Parathyroid adenoma (tissue), 2 donors: ENCODE results near the gene RNF146.

Source experiments
- H2AFZ ChIP-seq: fragments of 300-600 bp; sonication (generic); one replicate; pipeline ENCODE4 v1.7.0; 2017; ENCODE audit warnings: antibody characterized with exemption, mild to moderate bottlenecking
- H3K27ac ChIP-seq: fragments of 300-600 bp; sonication (generic); one replicate; pipeline ENCODE4 v1.7.0; 2017
- H3K27me3 ChIP-seq: fragments of 300-600 bp; sonication (generic); one replicate; pipeline ENCODE4 v1.7.0; 2017; ENCODE audit warnings: low read length; ENCODE audit not compliant: control insufficient read depth, insufficient read depth
- H3K36me3 ChIP-seq: fragments of 300-600 bp; sonication (generic); one replicate; pipeline ENCODE4 v1.7.0; 2017; ENCODE audit warnings: low read length; ENCODE audit not compliant: control insufficient read depth, insufficient read depth
- H3K4me1 ChIP-seq: fragments of 300-600 bp; sonication (generic); one replicate; pipeline ENCODE4 v1.7.0; 2017; ENCODE audit warnings: control low read depth
- H3K4me2 ChIP-seq: fragments of 300-600 bp; sonication (generic); one replicate; pipeline ENCODE4 v1.7.0; 2017; ENCODE audit warnings: low read length
- H3K4me3 ChIP-seq: fragments of 300-600 bp; sonication (generic); one replicate; pipeline ENCODE4 v1.7.0; 2017; ENCODE audit warnings: low read depth, low read length
- H3K79me2 ChIP-seq: fragments of 300-600 bp; sonication (generic); one replicate; pipeline ENCODE4 v1.7.0; 2017; ENCODE audit warnings: control low read depth
- H3K9ac ChIP-seq: fragments of 300-600 bp; sonication (generic); one replicate; pipeline ENCODE4 v1.7.0; 2017; ENCODE audit warnings: mild to moderate bottlenecking
- H3K9me3 ChIP-seq: fragments of 300-600 bp; sonication (generic); one replicate; pipeline ENCODE4 v1.7.0; 2017; ENCODE audit warnings: low read length; ENCODE audit not compliant: control insufficient read depth
- TF ChIP-seq, protein P1 (sequence below): fragments of 300-600 bp; sonication (generic); IDR thresholded peaks from one replicate; pipeline ENCODE4 v1.7.0; 2017; ENCODE audit warnings: antibody characterized with exemption, mild to moderate bottlenecking
- donor health status: primary hyperparathyroidism.

RNF146 gene

DNA sequence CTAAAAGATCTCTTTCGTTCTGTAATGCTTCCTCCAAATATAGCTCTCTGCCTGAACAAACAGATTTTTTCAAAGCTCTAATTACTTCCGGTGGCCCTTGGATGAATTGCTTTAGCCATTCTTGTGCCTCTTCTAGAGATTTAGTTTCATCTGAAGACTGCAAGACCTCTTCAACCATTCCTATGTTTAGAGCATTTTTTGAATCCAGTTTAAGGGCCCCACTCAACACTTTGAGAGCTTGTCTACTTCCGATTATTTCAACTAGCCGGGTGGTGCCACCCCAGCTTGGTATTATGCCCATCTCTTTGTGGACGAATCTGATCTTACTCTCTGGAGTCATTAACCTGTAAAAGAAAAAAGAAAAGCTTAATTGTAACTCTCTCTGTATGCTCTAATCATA is 23.3 kb downstream of the RNF146 start:
- TF ChIP-seq, protein P1, sequence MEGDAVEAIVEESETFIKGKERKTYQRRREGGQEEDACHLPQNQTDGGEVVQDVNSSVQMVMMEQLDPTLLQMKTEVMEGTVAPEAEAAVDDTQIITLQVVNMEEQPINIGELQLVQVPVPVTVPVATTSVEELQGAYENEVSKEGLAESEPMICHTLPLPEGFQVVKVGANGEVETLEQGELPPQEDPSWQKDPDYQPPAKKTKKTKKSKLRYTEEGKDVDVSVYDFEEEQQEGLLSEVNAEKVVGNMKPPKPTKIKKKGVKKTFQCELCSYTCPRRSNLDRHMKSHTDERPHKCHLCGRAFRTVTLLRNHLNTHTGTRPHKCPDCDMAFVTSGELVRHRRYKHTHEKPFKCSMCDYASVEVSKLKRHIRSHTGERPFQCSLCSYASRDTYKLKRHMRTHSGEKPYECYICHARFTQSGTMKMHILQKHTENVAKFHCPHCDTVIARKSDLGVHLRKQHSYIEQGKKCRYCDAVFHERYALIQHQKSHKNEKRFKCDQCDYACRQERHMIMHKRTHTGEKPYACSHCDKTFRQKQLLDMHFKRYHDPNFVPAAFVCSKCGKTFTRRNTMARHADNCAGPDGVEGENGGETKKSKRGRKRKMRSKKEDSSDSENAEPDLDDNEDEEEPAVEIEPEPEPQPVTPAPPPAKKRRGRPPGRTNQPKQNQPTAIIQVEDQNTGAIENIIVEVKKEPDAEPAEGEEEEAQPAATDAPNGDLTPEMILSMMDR: no peak

DNA sequence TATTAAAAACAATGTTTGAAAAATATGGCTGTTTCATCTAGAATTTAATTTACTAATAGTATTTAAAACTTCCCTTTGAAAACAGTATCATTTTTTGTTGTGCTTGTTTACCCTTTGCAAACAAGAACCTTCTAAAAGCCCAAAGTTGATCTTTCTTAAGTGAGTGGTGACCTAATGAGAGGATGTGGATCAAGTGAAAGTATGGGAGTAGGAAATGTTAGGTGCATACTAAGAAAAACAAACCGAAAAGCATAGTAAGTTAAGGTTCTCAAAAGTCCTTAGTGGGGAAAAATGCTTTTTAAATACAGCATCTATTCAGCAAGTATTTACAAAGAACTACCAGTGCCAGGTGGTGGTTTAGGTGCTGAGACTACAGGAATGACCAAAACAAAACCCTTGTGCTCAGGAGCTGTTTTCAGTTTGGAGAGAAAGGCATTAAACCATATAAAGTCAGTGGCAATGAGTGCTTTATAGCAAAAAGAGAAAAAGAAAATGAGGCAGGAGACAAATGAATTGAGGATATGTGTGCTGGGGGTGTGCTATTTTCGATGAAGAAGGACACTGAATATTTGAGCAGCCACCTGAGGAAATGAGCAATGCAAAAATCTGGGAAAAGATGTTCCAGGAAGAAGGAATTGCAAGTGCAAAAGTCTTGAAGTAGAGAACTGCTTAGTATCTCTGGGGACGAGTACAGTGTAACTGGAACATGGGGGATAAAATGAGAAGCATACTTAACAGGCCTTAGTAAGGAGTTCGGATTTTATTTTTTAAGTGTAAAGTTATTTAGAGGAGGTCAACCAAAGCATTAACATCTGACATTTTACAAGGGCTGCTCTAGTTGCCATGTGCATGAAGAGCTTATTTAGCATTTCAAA is 24.0 kb downstream of the RNF146 start:
- Histone ChIP-seq H3K27ac (no peak overlapping the region), H3K9ac (no peak overlapping the region)
- TF ChIP-seq, protein P1: no peak

More for the DNA sequence above, 23.3 kb downstream of the RNF146 start:
- peaks cover 6% of the 10 kb centered on the region for H3K4me1 ChIP-seq
- peaks cover 6% of the 10 kb centered on the region for H3K79me2 ChIP-seq
- no peaks in the 10 kb centered on the region for H3K9me3 ChIP-seq
- H3K27ac ChIP-seq: no peak overlapping the region
- no peak overlapping the region for H3K4me3 ChIP-seq
- H3K27me3 ChIP-seq: no peaks in the 10 kb centered on the region
- H3K9ac ChIP-seq: no peak overlapping the region
- H3K36me3 ChIP-seq: no peaks in the 10 kb centered on the region
- H3K4me2 ChIP-seq: peak overlapping the region; percentile 9
- no peak overlapping the region for H2AFZ ChIP-seq

DNA sequence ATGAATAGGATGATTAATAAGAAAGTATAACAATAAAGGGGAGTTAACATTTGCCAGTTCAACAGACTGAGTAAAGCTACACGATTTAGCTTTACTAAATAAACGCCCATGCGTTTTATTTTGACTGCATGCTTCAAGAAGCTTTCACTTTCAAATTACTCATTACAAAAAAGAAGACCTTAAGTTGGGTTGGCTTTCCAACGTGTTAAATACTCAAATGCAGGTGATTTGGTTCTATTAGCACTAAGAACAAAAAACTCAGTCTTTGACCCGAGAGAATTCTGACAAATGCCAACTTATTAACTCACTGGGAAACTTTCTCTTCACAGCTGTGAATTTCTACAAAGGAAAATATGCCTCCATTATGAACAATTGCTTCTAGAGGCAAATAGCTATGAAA is 24.8 kb downstream of the RNF146 start:
- Histone ChIP-seq H3K4me2 (no peak overlapping the region), H3K9ac (no peak overlapping the region), H3K4me1 (peaks cover 6% of the 10 kb centered on the region), H3K27me3 (no peaks in the 10 kb centered on the region), H3K79me2 (peaks cover 3% of the 10 kb centered on the region), H3K27ac (no peak overlapping the region), H3K4me3 (no peak overlapping the region), H3K36me3 (no peaks in the 10 kb centered on the region), H3K9me3 (no peaks in the 10 kb centered on the region), H2AFZ (no peak overlapping the region)
- TF ChIP-seq, protein P1: no peak

More for the DNA sequence above, 24.0 kb downstream of the RNF146 start:
- H3K36me3 ChIP-seq: no peaks in the 10 kb centered on the region
- H3K4me3 ChIP-seq: no peak overlapping the region
- H3K9me3 ChIP-seq: no peaks in the 10 kb centered on the region
- no peak overlapping the region for H2AFZ ChIP-seq
- no peaks in the 10 kb centered on the region for H3K27me3 ChIP-seq
- no peak overlapping the region for H3K4me2 ChIP-seq
- H3K4me1 ChIP-seq: peaks cover 6% of the 10 kb centered on the region
- H3K79me2 ChIP-seq: peaks cover 4% of the 10 kb centered on the region

DNA sequence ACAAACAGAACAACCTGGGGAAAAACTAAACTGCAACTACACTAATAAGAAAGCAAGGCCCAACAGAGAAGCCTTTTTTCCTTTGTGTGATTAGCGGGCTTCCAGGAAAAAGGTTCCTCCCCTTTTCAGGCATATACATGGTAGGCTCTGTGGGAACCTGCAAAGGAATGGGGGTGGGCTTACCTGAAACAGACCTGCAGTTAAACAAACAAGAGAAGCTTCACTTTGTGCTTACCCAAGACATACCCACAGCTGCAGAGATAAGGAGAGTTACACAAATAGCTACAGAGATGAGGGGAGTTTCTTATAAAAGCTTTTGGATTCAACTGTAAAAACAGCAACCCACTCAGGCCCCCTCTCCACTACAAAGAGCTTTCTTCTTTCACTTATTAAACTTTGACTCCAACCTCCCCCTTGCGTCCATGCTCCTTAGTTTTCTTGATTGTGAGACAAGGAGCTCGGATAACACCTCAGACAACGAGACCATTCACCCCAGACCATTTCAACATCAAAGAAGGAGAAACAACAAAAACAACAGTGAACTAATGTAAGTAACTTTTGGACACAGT is 30.9 kb downstream of the RNF146 start:
- Histone ChIP-seq H3K27ac (no peak overlapping the region), H3K4me1 (peaks cover 2% of the 10 kb centered on the region), H3K4me3 (no peak overlapping the region)

More for the DNA sequence above, 30.9 kb downstream of the RNF146 start:
- H2AFZ ChIP-seq: no peak overlapping the region
- TF ChIP-seq, protein P1: no peak
- H3K4me2 ChIP-seq: no peak overlapping the region
- H3K9me3 ChIP-seq: no peaks in the 10 kb centered on the region
- no peaks in the 10 kb centered on the region for H3K79me2 ChIP-seq
- H3K36me3 ChIP-seq: no peaks in the 10 kb centered on the region
- H3K9ac ChIP-seq: no peak overlapping the region
- no peaks in the 10 kb centered on the region for H3K27me3 ChIP-seq
